ENCODE results near the gene RNPEPL1.
"Not testable (repeated sequence)": the region's sequence is repeated elsewhere in the genome, so short reads cannot be mapped to it uniquely, and the experiment has no call there.

The RNPEPL1 gene

GRCh38 chr2:240520130-240520973 is 47.9 kb upstream of the RNPEPL1 start:
- Histone ChIP-seq H3K27me3 (replicated peaks; ENCODE audit: insufficient read depth, low read length) (no peaks in the 10 kb centered on the region), H3K4me2 (ENCODE audit: low read depth, low read length) (no peak overlapping the region), H3K79me2 (ENCODE audit: low read length) (no peaks in the 10 kb centered on the region), H3K9me3 (replicated peaks; ENCODE audit: insufficient read depth, low read length) (no peaks in the 10 kb centered on the region), H2AFZ (ENCODE audit: low read length) (no peak overlapping the region), H4K20me1 (ENCODE audit: insufficient read depth, low read length) (no peaks in the 10 kb centered on the region), H3K4me1 (ENCODE audit: low read length) (no peaks in the 10 kb centered on the region), H3K9ac (ENCODE audit: low read length) (no peak overlapping the region), H3K36me3 (replicated peaks; ENCODE audit: insufficient read depth, low read length) (peaks cover 3% of the 10 kb centered on the region; the same call in 1 of the 2 replicates), H3K27ac (ENCODE audit: low read length) (no peak overlapping the region), H3K9me2 (replicated peaks; ENCODE audit: insufficient read depth, low read length) (no peaks in the 10 kb centered on the region), H3F3A (ENCODE audit: insufficient read depth, low read length) (no peaks in the 10 kb centered on the region), H3K4me3 (ENCODE audit: low read length) (no peak overlapping the region)
- no peak for DNase-seq
- TF ChIP-seq EZH2 (optimal IDR thresholded peaks at IDR 0.05; ENCODE audit: low read depth, low read length) (no peak), EZH2phosphoT487 (IDR thresholded peaks at IDR 0.05; ENCODE audit: low read length) (no peak)
- TF ChIP-seq, protein P1, sequence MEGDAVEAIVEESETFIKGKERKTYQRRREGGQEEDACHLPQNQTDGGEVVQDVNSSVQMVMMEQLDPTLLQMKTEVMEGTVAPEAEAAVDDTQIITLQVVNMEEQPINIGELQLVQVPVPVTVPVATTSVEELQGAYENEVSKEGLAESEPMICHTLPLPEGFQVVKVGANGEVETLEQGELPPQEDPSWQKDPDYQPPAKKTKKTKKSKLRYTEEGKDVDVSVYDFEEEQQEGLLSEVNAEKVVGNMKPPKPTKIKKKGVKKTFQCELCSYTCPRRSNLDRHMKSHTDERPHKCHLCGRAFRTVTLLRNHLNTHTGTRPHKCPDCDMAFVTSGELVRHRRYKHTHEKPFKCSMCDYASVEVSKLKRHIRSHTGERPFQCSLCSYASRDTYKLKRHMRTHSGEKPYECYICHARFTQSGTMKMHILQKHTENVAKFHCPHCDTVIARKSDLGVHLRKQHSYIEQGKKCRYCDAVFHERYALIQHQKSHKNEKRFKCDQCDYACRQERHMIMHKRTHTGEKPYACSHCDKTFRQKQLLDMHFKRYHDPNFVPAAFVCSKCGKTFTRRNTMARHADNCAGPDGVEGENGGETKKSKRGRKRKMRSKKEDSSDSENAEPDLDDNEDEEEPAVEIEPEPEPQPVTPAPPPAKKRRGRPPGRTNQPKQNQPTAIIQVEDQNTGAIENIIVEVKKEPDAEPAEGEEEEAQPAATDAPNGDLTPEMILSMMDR (IDR thresholded peaks at IDR 0.05; ENCODE audit: low read length): no peak

GRCh38 chr2:240520974-240521350 is 47.3 kb upstream of the RNPEPL1 start:
- Histone ChIP-seq H3K79me2 (ENCODE audit: low read length) (no peaks in the 10 kb centered on the region), H3K9me3 (replicated peaks; ENCODE audit: insufficient read depth, low read length) (no peaks in the 10 kb centered on the region), H4K20me1 (ENCODE audit: insufficient read depth, low read length) (no peaks in the 10 kb centered on the region), H2AFZ (ENCODE audit: low read length) (no peak overlapping the region), H3K9me2 (replicated peaks; ENCODE audit: insufficient read depth, low read length) (no peaks in the 10 kb centered on the region), H3K9ac (ENCODE audit: low read length) (no peak overlapping the region), H3K4me1 (ENCODE audit: low read length) (no peaks in the 10 kb centered on the region), H3K4me2 (ENCODE audit: low read depth, low read length) (no peak overlapping the region), H3K27me3 (replicated peaks; ENCODE audit: insufficient read depth, low read length) (no peaks in the 10 kb centered on the region), H3K36me3 (replicated peaks; ENCODE audit: insufficient read depth, low read length) (peaks cover 3% of the 10 kb centered on the region; the same call in 1 of the 2 replicates), H3K27ac (ENCODE audit: low read length) (no peak overlapping the region), H3K4me3 (ENCODE audit: low read length) (no peak overlapping the region), H3F3A (ENCODE audit: insufficient read depth, low read length) (no peaks in the 10 kb centered on the region)
- no peak for DNase-seq
- TF ChIP-seq, protein P1 (IDR thresholded peaks at IDR 0.05; ENCODE audit: low read length): no peak
- TF ChIP-seq EZH2 (optimal IDR thresholded peaks at IDR 0.05; ENCODE audit: low read depth, low read length) (no peak), EZH2phosphoT487 (IDR thresholded peaks at IDR 0.05; ENCODE audit: low read length) (no peak)

DNA sequence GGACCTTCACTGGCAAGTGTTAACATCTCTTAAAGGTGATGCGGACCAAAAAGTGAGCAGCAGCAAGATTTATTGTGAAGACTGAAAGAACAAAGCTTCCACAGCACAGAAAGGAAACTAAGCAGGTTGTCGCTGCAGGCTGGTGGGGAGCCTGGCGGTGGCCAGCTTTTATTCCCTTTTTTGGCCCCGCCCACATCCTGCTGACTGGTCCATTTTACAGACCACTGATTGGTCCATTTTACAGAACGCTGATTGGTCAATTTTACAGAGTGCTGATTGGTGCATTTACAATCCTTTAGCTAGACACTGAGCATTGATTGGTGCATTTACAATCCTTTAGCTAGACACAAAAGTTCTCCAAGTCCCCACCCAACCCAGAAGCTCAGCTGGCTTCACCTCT is 46.4 kb upstream of the RNPEPL1 start:
- not testable (repeated sequence) for H3K4me2 ChIP-seq (ENCODE audit: low read depth, low read length); H3K4me1 ChIP-seq (ENCODE audit: low read length); H3K27me3 ChIP-seq (replicated peaks; ENCODE audit: insufficient read depth, low read length); H3K9ac ChIP-seq (ENCODE audit: low read length); H3K79me2 ChIP-seq (ENCODE audit: low read length); H3K36me3 ChIP-seq (replicated peaks; ENCODE audit: insufficient read depth, low read length); H4K20me1 ChIP-seq (ENCODE audit: insufficient read depth, low read length); H3K4me3 ChIP-seq (ENCODE audit: low read length); H3K27ac ChIP-seq (ENCODE audit: low read length); H3F3A ChIP-seq (ENCODE audit: insufficient read depth, low read length); H3K9me2 ChIP-seq (replicated peaks; ENCODE audit: insufficient read depth, low read length); H3K9me3 ChIP-seq (replicated peaks; ENCODE audit: insufficient read depth, low read length); H2AFZ ChIP-seq (ENCODE audit: low read length); DNase-seq

DNA sequence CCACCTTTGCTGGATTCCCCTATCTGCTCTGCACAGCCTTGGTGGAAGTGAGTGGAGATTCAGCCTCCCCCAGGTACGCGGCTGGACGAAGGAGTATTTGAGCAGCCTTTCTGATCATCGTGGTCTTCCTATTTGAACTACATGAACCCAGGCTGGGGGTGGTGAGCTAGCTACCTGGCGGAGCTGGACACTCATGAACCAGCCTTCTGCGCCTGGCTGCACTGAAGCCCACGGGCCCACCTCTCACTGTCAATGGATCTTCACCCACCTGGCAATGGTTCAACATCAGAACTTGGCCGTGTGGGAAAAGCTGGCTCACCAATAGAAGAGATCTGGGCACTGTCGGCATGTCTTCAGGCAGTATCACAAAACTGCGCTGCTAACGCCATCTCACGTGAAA is 45.9 kb upstream of the RNPEPL1 start:
- Histone ChIP-seq H3K79me2 (ENCODE audit: low read length) (no peaks in the 10 kb centered on the region), H4K20me1 (ENCODE audit: insufficient read depth, low read length) (no peaks in the 10 kb centered on the region), H3K4me2 (ENCODE audit: low read depth, low read length) (no peak overlapping the region), H3K4me1 (ENCODE audit: low read length) (no peaks in the 10 kb centered on the region), H3K27ac (ENCODE audit: low read length) (no peak overlapping the region), H3K9me3 (replicated peaks; ENCODE audit: insufficient read depth, low read length) (no peaks in the 10 kb centered on the region), H3F3A (ENCODE audit: insufficient read depth, low read length) (no peaks in the 10 kb centered on the region), H2AFZ (ENCODE audit: low read length) (no peak overlapping the region), H3K36me3 (replicated peaks; ENCODE audit: insufficient read depth, low read length) (peaks cover 3% of the 10 kb centered on the region; the same call in 1 of the 2 replicates), H3K27me3 (replicated peaks; ENCODE audit: insufficient read depth, low read length) (no peaks in the 10 kb centered on the region), H3K4me3 (ENCODE audit: low read length) (no peak overlapping the region), H3K9me2 (replicated peaks; ENCODE audit: insufficient read depth, low read length) (no peaks in the 10 kb centered on the region), H3K9ac (ENCODE audit: low read length) (no peak overlapping the region)
- no peak for TF ChIP-seq EZH2 (optimal IDR thresholded peaks at IDR 0.05; ENCODE audit: low read depth, low read length)
- no peak for TF ChIP-seq EZH2phosphoT487 (IDR thresholded peaks at IDR 0.05; ENCODE audit: low read length)
- TF ChIP-seq, protein P1 (IDR thresholded peaks at IDR 0.05; ENCODE audit: low read length): no peak
- no peak for DNase-seq

Measured in MM.1S (cell line).